GM19023 (cell line): ENCODE results near the gene PATZ1.

ENCODE experiments used
- ATAC-seq: cut with Tn5 transposase; IDR thresholded peaks from one replicate; pipeline ENCODE4 v1.9.1; 2021; ENCODE audit warnings: mild to moderate bottlenecking, moderate library complexity; ENCODE audit not compliant: unreplicated experiment

Gene PATZ1

DNA sequence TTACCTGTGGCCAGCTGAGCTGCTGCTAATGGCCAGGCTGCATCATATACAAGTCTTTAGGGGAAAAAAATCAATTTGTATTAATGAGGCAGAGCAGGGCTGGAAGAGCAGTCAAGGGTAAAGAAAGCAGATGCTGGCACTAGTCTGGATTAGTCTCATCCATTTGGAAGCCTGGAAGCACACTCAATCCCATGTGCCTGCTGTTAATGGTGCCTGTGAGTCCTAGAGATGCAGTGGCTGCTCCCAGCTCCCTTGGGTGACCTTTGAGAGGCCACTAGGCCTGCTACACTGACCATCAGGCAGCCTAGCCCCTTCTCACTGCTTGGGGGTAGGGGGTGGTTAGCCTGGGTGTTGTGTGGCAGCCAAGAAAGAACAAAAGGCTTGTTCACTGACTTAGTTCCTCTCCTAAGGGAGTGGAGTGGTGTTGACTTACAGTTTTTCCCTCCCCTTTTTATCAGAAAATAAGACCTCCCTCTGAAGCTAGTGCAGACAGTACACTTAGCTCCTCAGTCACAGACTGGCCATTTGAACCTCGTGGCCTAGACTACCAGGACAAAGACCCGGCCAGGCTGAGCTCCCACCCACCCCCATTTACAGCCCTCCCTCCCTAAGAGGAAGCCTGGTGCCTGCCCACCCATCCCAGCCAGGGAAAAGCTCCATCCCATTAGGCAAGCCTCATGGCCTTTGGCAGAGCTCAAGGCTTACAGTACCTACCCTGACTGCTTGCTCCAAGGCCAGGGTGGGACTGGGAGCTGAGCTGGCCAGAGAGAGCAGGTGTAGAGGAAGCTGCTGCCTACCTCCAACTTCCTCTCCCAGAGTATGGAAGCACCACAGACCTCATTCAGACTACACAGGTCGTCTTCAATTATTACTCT is 61.6 kb downstream of the PATZ1 start:
- no peak for ATAC-seq

DNA sequence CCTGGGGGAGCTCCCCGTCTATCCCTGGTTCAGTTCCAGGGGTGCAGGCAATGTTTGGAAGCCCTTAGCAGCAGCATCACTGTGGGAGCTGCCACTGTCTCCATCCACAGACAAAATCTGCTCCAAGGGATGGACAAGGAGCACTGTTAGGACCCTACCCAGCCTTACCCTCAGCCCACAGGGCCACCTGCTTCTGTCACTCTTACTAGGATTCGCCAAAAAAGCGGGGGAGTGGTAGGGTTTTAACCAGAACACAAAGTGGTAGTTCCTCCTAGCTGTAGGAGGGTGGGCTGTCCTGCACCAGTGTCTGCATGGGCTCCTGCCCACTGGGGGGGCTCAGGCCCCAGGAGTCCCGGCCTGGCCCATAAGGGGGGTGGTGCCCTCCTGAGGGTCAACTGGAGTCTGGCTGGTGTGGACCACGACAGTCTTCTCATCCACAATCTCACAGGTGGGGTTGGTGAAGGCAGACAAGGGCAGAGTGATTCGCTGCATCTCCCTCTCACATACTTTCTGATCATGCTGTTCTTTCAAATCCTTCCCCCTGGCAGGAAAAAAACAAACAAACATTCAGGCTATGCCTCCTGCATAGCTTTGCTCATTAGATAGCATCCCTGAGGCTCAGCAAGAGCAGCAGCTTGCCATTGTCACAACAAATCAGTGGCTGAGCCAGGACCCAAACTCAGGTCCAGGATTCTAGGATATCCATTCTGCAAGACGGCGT is 63.2 kb downstream of the PATZ1 start:
- no peak for ATAC-seq

DNA sequence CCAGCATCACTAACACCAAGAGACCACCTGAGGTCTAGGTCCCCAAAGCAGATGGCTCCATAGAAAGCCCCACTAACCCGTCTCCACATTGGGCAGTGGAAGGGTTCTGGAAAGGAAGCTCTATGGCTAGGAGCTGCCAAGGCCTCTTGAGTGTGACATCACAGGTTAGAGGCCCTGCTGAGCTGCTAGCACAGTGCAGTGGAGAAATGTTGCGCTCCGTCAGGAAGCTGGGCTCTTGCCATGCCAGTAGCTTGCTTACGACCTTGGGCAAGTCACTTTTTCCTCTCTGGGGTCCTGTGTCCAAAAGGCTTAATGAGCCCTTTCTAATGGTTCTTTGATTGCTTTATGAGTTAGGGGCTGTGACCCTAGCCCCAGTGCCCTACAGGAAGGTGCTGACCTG is 64.4 kb downstream of the PATZ1 start:
- no peak for ATAC-seq

DNA sequence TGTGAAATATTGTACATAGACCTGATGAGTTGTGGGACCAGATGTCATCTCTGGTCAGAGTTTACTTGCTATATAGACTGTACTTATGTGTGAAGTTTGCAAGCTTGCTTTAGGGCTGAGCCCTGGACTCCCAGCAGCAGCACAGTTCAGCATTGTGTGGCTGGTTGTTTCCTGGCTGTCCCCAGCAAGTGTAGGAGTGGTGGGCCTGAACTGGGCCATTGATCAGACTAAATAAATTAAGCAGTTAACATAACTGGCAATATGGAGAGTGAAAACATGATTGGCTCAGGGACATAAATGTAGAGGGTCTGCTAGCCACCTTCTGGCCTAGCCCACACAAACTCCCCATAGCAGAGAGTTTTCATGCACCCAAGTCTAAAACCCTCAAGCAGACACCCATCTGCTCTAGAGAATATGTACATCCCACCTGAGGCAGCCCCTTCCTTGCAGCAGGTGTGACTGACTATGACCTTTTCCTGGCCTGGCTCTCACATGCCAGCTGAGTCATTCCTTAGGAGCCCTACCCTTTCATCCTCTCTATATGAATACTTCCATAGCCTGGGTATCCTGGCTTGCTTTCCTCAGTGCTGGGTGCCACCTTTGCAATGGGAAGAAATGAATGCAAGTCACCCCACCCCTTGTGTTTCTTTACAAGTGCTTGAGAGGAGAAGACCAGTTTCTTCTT is 66.2 kb downstream of the PATZ1 start:
- ATAC-seq, result no peak

DNA sequence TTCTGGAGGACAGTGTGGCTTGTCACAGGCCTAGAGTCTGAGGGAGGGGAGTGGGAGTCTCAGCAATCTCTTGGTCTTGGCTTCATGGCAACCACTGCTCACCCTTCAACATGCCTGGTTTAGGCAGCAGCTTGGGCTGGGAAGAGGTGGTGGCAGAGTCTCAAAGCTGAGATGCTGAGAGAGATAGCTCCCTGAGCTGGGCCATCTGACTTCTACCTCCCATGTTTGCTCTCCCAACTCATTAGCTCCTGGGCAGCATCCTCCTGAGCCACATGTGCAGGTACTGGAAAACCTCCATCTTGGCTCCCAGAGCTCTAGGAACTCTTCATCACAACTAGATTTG is 66.8 kb downstream of the PATZ1 start:
- ATAC-seq, result no peak

DNA sequence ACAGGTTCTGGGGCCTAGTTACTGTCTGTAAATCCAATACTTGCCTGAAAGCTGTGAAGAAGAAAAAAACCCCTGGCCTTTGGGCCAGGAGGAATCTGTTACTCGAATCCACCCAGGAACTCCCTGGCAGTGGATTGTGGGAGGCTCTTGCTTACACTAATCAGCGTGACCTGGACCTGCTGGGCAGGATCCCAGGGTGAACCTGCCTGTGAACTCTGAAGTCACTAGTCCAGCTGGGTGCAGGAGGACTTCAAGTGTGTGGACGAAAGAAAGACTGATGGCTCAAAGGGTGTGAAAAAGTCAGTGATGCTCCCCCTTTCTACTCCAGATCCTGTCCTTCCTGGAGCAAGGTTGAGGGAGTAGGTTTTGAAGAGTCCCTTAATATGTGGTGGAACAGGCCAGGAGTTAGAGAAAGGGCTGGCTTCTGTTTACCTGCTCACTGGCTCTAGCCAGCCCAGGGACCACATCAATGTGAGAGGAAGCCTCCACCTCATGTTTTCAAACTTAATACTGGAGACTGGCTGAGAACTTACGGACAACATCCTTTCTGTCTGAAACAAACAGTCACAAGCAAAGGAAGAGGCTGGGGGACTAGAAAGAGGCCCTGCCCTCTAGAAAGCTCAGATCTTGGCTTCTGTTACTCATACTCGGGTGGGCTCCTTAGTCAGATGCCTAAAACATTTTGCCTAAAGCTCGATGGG is 67.4 kb downstream of the PATZ1 start:
- no peak for ATAC-seq

DNA sequence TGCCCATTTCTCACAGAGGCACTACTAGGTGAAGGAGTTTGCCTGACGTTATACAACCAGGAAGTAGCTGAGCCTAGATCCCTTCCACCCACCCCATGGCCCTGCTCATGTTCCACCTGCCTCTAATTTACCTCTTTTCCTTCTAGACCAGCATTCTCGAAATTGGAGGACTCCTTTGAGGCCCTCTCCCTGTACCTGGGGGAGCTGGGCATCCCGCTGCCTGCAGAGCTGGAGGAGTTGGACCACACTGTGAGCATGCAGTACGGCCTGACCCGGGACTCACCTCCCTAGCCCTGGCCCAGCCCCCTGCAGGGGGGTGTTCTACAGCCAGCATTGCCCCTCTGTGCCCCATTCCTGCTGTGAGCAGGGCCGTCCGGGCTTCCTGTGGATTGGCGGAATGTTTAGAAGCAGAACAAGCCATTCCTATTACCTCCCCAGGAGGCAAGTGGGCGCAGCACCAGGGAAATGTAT is 68.0 kb downstream of the PATZ1 start:
- no peak for ATAC-seq

DNA sequence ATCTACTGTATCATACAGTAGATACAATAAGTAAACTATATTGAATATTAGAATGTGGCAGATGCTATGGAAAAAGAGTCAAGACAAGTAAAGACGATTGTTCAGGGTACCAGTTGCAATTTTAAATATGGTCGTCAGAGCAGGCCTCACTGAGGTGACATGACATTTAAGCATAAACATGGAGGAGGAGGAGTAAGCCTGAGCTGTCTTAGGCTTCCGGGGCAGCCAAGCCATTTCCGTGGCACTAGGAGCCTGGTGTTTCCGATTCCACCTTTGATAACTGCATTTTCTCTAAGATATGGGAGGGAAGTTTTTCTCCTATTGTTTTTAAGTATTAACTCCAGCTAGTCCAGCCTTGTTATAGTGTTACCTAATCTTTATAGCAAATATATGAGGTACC is 68.4 kb downstream of the PATZ1 start:
- ATAC-seq, result no peak

DNA sequence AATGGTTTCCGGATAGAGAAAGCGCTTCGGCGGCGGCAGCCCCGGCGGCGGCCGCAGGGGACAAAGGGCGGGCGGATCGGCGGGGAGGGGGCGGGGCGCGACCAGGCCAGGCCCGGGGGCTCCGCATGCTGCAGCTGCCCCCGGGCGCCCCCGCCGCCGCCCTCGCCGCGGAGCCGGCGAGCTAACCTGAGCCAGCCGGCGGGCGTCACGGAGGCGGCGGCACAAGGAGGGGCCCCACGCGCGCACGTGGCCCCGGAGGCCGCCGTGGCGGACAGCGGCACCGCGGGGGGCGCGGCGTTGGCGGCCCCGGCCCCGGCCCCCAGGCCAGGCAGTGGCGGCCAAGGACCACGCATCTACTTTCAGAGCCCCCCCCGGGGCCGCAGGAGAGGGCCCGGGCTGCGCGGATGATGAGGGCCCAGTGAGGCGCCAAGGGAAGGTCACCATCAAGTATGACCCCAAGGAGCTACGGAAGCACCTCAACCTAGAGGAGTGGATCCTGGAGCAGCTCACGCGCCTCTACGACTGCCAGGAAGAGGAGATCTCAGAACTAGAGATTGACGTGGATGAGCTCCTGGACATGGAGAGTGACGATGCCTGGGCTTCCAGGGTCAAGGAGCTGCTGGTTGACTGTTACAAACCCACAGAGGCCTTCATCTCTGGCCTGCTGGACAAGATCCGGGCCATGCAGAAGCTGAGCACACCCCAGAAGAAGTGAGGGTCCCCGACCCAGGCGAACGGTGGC is 69.5 kb downstream of the PATZ1 start:
- ATAC-seq, result no peak
